SW 1271 (cell line): Measurements from ENCODE around the gene CD2.
A peak's percentile ranks its signal among the peaks of the same experiment; 100 is the strongest.

Experiments
- DNase-seq, 2 experiments: peaks; one replicate each; lab custom pipeline; 2025; lab: John Stamatoyannopoulos, UW

The CD2 gene

GRCh38 chr1:116754198-116754977, at the start of gene CD2:
TSS of gene CD2 (plus strand) at chr1:116754430. CDS start at chr1:116754493, 63 bp downstream.
- no peak for DNase-seq

GRCh38 chr1:116706123-116706522, 48.1 kb upstream of the CD2 start:
- no peak for DNase-seq

- no peak for DNase-seq
Measured at GRCh38 chr1:116706841-116707240, 47.4 kb upstream of the CD2 start.

- DNase-seq: no peak
Measured at GRCh38 chr1:116708255-116708900, 45.9 kb upstream of the CD2 start.

GRCh38 chr1:116709666-116710167, 44.5 kb upstream of the CD2 start:
- no peak for DNase-seq

- DNase-seq: no peak
Measured at GRCh38 chr1:116710420-116711262, 43.6 kb upstream of the CD2 start.

- DNase-seq: no peak
Measured at GRCh38 chr1:116711263-116711840, 42.9 kb upstream of the CD2 start.

- no peak for DNase-seq
Measured at GRCh38 chr1:116712510-116712909, 41.7 kb upstream of the CD2 start.

GRCh38 chr1:116713474-116713873, 40.8 kb upstream of the CD2 start:
- no peak for DNase-seq

GRCh38 chr1:116716391-116716790, 37.8 kb upstream of the CD2 start:
- DNase-seq: no peak

GRCh38 chr1:116717318-116717717, 36.9 kb upstream of the CD2 start:
- DNase-seq: no peak

GRCh38 chr1:116720364-116721038, 33.7 kb upstream of the CD2 start:
- DNase-seq: no peak

- DNase-seq: no peak
Measured at GRCh38 chr1:116721039-116721405, 33.2 kb upstream of the CD2 start.

- no peak for DNase-seq
Measured at GRCh38 chr1:116721451-116722007, 32.7 kb upstream of the CD2 start.

- no peak for DNase-seq
Measured at GRCh38 chr1:116722016-116722838, 32.0 kb upstream of the CD2 start.

- DNase-seq: peak in 1 of 2 experiments; percentile 44
Measured at GRCh38 chr1:116724765-116725375, 29.4 kb upstream of the CD2 start.

GRCh38 chr1:116725798-116726197, 28.4 kb upstream of the CD2 start:
- no peak for DNase-seq

GRCh38 chr1:116726872-116727820, 27.1 kb upstream of the CD2 start:
- no peak for DNase-seq

- DNase-seq: no peak
Measured at GRCh38 chr1:116731439-116731838, 22.8 kb upstream of the CD2 start.
